B cell (primary cell): ENCODE data around the gene TPK1.

Experiments
- EZH2 ChIP-seq: IDR thresholded peaks from 2 replicates; pipeline ENCODE4 v1.6.1; 2012; ENCODE audit warnings: borderline replicate concordance, low read depth, mild to moderate bottlenecking, moderate library complexity, low read length; ENCODE audit not compliant: insufficient read depth, poor library complexity, severe bottlenecking
- TF ChIP-seq, protein P1 (sequence below): fragments of 200-600 bp; IDR thresholded peaks from one replicate; pipeline ENCODE4 v1.8.0; 2022; ENCODE audit warnings: antibody characterized with exemption, mild to moderate bottlenecking

DNA sequence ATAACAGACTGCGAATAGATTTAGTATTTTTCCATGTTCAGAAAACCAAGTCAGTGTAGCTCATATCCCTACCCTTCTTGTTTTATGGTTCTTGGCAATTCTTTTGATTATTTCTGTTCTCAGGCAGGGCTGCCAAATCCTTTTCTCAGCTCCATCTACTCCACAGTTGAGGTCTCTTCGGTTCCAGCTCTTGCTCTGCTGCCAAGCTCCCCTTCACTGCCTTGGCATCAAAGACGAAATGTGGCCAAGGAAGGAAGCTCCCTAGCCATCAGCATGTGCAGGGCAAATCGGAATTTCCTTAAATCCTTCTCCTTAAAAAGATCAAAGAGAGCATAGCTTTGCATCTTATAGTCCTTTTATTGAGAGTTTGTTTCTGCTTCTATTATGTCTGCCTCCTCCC, 315.9 kb downstream of the TPK1 start:
- TF ChIP-seq, protein P1, sequence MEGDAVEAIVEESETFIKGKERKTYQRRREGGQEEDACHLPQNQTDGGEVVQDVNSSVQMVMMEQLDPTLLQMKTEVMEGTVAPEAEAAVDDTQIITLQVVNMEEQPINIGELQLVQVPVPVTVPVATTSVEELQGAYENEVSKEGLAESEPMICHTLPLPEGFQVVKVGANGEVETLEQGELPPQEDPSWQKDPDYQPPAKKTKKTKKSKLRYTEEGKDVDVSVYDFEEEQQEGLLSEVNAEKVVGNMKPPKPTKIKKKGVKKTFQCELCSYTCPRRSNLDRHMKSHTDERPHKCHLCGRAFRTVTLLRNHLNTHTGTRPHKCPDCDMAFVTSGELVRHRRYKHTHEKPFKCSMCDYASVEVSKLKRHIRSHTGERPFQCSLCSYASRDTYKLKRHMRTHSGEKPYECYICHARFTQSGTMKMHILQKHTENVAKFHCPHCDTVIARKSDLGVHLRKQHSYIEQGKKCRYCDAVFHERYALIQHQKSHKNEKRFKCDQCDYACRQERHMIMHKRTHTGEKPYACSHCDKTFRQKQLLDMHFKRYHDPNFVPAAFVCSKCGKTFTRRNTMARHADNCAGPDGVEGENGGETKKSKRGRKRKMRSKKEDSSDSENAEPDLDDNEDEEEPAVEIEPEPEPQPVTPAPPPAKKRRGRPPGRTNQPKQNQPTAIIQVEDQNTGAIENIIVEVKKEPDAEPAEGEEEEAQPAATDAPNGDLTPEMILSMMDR = no peak
- no peak for TF ChIP-seq EZH2
